GM23338 (cell line): Measurements from ENCODE around the gene DOCK3. TPM values are rescaled to one million over a fixed set of nuclear protein-coding genes. Genes with fewer than 3 reads are reported as not detected.

Experiments used
- ATAC-seq: fragments of 200-7000 bp; cut with Tn5 transposase; 3 replicates; pipeline ENCODE4 v1.9.1; 2020
- DNase-seq: peaks from one replicate; pipeline ENCODE4 v3.0.0-alpha.2; 2015; ENCODE audit warnings: low spot score
- H2AFZ ChIP-seq: fragments of 200-600 bp; sonication (generic); 2 replicates; pipeline ENCODE4 v1.8.0; 2016; ENCODE audit warnings: antibody characterized with exemption, mild to moderate bottlenecking, moderate library complexity
- H3F3A ChIP-seq: fragments of 200-600 bp; sonication (generic); replicated peaks from 2 replicates; pipeline ENCODE4 v1.8.0; 2017; ENCODE audit warnings: antibody characterized with exemption, mixed run types, low read depth
- H3K27ac ChIP-seq: fragments of 200-600 bp; sonication (generic); 2 replicates; pipeline ENCODE4 v1.6.1; 2016; ENCODE audit warnings: low read depth
- H3K27me3 ChIP-seq: fragments of 200-600 bp; sonication (generic); 2 replicates; pipeline ENCODE4 v1.8.0; 2016; ENCODE audit warnings: mild to moderate bottlenecking, mixed run types, moderate library complexity; ENCODE audit not compliant: insufficient read depth
- H3K36me3 ChIP-seq: fragments of 200-600 bp; sonication (generic); 2 replicates; pipeline ENCODE4 v1.8.0; 2016; ENCODE audit warnings: mild to moderate bottlenecking; ENCODE audit not compliant: insufficient read depth
- H3K4me1 ChIP-seq: fragments of 200-600 bp; sonication (generic); 2 replicates; pipeline ENCODE4 v1.8.0; 2016; ENCODE audit warnings: mild to moderate bottlenecking, moderate library complexity; ENCODE audit not compliant: insufficient read depth
- H3K4me2 ChIP-seq: fragments of 200-600 bp; sonication (generic); 2 replicates; pipeline ENCODE4 v1.7.1; 2017; ENCODE audit warnings: mixed run types
- H3K4me3 ChIP-seq: fragments of 200-600 bp; sonication (generic); 2 replicates; pipeline ENCODE4 v1.6.1; 2016; ENCODE audit warnings: mixed run types
- H3K79me2 ChIP-seq: fragments of 200-600 bp; sonication (generic); replicated peaks from 2 replicates; pipeline ENCODE4 v1.8.0; 2017; ENCODE audit warnings: mild to moderate bottlenecking; ENCODE audit not compliant: insufficient read depth
- H3K9me2 ChIP-seq: fragments of 200-600 bp; sonication (generic); 2 replicates; pipeline ENCODE4 v1.8.0; 2017; ENCODE audit not compliant: insufficient read depth
- H4K20me1 ChIP-seq: fragments of 200-600 bp; sonication (generic); replicated peaks from 2 replicates; pipeline ENCODE4 v1.8.0; 2017; ENCODE audit warnings: mild to moderate bottlenecking; ENCODE audit not compliant: insufficient read depth
- H3K27ac Mint-ChIP-seq: 2 replicates; pipeline ENCODE4 v1.8.0; 2020; ENCODE audit warnings: inconsistent platforms, mild to moderate bottlenecking, moderate library complexity, mixed read lengths
- H3K27me3 Mint-ChIP-seq: 3 replicates; pipeline ENCODE4 v1.8.0; 2022; ENCODE audit warnings: low read depth, mild to moderate bottlenecking, moderate library complexity, mixed read lengths, inconsistent platforms; ENCODE audit not compliant: insufficient read depth, poor library complexity
- H3K36me3 Mint-ChIP-seq: 3 replicates; pipeline ENCODE4 v1.8.0; 2021; ENCODE audit warnings: low read depth, mild to moderate bottlenecking, inconsistent platforms, moderate library complexity, mixed read lengths
- H3K4me1 Mint-ChIP-seq: 3 replicates; pipeline ENCODE4 v1.8.0; 2020; ENCODE audit warnings: mild to moderate bottlenecking, inconsistent platforms, mixed read lengths
- H3K4me3 Mint-ChIP-seq: 3 replicates; pipeline ENCODE4 v1.8.0; 2021; ENCODE audit warnings: moderate library complexity, mild to moderate bottlenecking, inconsistent platforms, mixed read lengths
- H3K9me3 Mint-ChIP-seq: 3 replicates; pipeline ENCODE4 v1.8.0; 2020; ENCODE audit warnings: moderate library complexity, mild to moderate bottlenecking, inconsistent platforms, mixed read lengths
- EZH2phosphoT487 ChIP-seq: fragments of 200-600 bp; sonication (generic); IDR thresholded peaks from one replicate; pipeline ENCODE4 v1.8.1; 2018; ENCODE audit warnings: antibody characterized with exemption; ENCODE audit not compliant: unreplicated experiment
- ZNF114 ChIP-seq: fragments of 250-450 bp; sonication (Bioruptor Pico); IDR thresholded peaks from 2 replicates; pipeline ENCODE4 v1.5.0; 2020; ENCODE audit warnings: mild to moderate bottlenecking, moderate library complexity
- ZNF331 ChIP-seq: fragments of 250-450 bp; sonication (Bioruptor Pico); IDR thresholded peaks from 2 replicates; pipeline ENCODE4 v1.5.0; 2020; ENCODE audit warnings: low read depth, mild to moderate bottlenecking, moderate library complexity
- polyA plus RNA-seq: library from polyadenylated mRNA; unstranded; fragments of >200 nt; fragmentation: Nextera tagmentation; extraction: Ambion mirVana; gene quantifications from 2 replicates; pipeline ENCODE4 v1.2.1, GENCODE V29; 2016
- total RNA-seq: library from RNA; depleted of rRNA; stranded (reverse); fragments of >200 nt; shearing (Covaris generic); gene quantifications from 2 replicates; pipeline ENCODE4 v1.2.3, GENCODE V29; 2014
- TF ChIP-seq, protein P1 (sequence below): fragments of 250-450 bp; sonication (Bioruptor Pico); IDR thresholded peaks from 2 replicates; pipeline ENCODE4 v1.5.0; 2020; ENCODE audit warnings: mild to moderate bottlenecking, moderate library complexity
- TF ChIP-seq, protein P2 (sequence below): IDR thresholded peaks from 2 replicates; pipeline ENCODE4 v1.6.1; 2016; ENCODE audit warnings: antibody characterized with exemption
- TF ChIP-seq, protein P3 (sequence below): IDR thresholded peaks from one replicate; pipeline ENCODE4 v1.6.1; 2018; ENCODE audit warnings: antibody characterized with exemption; ENCODE audit not compliant: unreplicated experiment

DOCK3 gene
- total and polyA plus RNA-seq, 2 experiments from 2014 or later: 2.4 to 5.6 TPM

DNA sequence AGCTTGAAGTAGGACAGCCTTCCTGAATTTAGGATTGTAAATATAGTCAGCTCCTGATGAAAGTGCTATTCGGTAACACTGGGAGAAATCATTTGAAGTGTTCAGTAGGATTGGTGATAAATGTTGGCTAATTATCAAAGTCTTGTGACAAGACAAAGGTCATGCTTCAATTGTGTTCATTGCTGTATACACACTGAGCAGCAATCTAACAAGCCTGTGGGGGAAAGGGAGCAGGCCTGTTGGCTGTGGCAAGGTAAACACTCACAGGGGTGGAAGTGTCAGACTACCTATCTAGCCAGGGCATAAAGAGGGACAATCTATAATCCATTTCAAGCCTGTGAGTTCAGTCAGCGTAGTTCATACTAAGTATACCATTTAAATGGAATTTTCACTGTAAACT is 599.3 kb downstream of the DOCK3 start (continued):
- TF ChIP-seq, protein P1, sequence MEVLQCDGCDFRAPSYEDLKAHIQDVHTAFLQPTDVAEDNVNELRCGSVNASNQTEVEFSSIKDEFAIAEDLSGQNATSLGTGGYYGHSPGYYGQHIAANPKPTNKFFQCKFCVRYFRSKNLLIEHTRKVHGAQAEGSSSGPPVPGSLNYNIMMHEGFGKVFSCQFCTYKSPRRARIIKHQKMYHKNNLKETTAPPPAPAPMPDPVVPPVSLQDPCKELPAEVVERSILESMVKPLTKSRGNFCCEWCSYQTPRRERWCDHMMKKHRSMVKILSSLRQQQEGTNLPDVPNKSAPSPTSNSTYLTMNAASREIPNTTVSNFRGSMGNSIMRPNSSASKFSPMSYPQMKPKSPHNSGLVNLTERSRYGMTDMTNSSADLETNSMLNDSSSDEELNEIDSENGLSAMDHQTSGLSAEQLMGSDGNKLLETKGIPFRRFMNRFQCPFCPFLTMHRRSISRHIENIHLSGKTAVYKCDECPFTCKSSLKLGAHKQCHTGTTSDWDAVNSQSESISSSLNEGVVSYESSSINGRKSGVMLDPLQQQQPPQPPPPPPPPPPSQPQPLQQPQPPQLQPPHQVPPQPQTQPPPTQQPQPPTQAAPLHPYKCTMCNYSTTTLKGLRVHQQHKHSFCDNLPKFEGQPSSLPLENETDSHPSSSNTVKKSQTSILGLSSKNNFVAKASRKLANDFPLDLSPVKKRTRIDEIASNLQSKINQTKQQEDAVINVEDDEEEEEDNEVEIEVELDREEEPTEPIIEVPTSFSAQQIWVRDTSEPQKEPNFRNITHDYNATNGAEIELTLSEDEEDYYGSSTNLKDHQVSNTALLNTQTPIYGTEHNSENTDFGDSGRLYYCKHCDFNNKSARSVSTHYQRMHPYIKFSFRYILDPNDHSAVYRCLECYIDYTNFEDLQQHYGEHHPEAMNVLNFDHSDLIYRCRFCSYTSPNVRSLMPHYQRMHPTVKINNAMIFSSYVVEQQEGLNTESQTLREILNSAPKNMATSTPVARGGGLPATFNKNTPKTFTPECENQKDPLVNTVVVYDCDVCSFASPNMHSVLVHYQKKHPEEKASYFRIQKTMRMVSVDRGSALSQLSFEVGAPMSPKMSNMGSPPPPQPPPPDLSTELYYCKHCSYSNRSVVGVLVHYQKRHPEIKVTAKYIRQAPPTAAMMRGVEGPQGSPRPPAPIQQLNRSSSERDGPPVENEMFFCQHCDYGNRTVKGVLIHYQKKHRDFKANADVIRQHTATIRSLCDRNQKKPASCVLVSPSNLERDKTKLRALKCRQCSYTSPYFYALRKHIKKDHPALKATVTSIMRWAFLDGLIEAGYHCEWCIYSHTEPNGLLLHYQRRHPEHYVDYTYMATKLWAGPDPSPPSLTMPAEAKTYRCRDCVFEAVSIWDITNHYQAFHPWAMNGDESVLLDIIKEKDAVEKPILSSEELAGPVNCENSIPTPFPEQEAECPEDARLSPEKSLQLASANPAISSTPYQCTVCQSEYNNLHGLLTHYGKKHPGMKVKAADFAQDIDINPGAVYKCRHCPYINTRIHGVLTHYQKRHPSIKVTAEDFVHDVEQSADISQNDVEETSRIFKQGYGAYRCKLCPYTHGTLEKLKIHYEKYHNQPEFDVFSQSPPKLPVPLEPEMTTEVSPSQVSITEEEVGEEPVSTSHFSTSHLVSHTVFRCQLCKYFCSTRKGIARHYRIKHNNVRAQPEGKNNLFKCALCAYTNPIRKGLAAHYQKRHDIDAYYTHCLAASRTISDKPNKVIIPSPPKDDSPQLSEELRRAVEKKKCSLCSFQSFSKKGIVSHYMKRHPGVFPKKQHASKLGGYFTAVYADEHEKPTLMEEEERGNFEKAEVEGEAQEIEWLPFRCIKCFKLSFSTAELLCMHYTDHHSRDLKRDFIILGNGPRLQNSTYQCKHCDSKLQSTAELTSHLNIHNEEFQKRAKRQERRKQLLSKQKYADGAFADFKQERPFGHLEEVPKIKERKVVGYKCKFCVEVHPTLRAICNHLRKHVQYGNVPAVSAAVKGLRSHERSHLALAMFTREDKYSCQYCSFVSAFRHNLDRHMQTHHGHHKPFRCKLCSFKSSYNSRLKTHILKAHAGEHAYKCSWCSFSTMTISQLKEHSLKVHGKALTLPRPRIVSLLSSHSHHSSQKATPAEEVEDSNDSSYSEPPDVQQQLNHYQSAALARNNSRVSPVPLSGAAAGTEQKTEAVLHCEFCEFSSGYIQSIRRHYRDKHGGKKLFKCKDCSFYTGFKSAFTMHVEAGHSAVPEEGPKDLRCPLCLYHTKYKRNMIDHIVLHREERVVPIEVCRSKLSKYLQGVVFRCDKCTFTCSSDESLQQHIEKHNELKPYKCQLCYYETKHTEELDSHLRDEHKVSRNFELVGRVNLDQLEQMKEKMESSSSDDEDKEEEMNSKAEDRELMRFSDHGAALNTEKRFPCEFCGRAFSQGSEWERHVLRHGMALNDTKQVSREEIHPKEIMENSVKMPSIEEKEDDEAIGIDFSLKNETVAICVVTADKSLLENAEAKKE (CRISPR knock-in tag): no peak
- TF ChIP-seq ZNF331 (CRISPR knock-in tag): no peak
- TF ChIP-seq, protein P2, sequence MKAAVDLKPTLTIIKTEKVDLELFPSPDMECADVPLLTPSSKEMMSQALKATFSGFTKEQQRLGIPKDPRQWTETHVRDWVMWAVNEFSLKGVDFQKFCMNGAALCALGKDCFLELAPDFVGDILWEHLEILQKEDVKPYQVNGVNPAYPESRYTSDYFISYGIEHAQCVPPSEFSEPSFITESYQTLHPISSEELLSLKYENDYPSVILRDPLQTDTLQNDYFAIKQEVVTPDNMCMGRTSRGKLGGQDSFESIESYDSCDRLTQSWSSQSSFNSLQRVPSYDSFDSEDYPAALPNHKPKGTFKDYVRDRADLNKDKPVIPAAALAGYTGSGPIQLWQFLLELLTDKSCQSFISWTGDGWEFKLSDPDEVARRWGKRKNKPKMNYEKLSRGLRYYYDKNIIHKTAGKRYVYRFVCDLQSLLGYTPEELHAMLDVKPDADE: no peak

DNA sequence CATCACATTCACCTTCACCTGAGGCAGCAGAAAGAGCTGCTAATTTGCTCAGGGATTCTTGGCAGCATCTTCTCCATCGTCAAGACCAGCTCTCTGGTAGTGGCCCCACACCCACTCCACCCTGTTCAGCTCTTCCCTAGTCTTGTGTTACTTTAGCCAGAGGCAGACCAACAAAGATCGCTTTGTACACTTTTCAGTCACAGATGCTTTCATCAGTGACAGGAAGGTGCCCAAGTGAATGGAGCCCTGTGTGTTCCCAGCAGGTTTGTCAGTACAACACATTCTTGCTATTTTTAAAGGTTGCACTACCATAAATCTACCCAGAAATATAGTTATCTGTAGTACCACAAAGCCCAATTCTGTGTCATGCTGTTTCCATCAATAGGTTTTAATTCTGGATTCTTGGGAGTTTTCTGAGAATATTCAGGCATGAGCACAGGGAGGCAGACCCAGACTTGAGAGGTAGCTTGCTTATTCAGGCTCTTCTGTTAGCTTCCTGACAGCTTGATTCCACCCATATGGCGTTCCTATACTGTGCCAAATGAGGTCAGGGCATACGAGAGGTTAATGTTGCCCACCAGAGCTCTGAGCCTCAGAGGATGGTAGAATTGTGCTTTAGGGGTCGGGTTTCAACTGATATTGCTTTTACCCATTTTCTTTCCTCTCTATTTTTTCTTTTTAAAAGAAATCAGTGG is 600.5 kb downstream of the DOCK3 start:
- Histone ChIP-seq H3F3A (no peaks in the 10 kb centered on the region), H3K36me3 (no peaks in the 10 kb centered on the region), H3K27ac (no peak overlapping the region), H3K79me2 (no peaks in the 10 kb centered on the region), H4K20me1 (no peaks in the 10 kb centered on the region), H3K27me3 (no peaks in the 10 kb centered on the region), H3K4me3 (no peak overlapping the region), H3K4me1 (no peaks in the 10 kb centered on the region), H2AFZ (no peak overlapping the region), H3K4me2 (no peak overlapping the region), H3K9me2 (no peaks in the 10 kb centered on the region)
- H3K4me1 Mint-ChIP-seq: no peaks in the 10 kb centered on the region
- no peak overlapping the region for H3K27ac Mint-ChIP-seq
- H3K9me3 Mint-ChIP-seq: no peaks in the 10 kb centered on the region
- no peaks in the 10 kb centered on the region for H3K27me3 Mint-ChIP-seq
- no peak for ATAC-seq
- no peaks in the 10 kb centered on the region; the same call in 2 of the 3 replicates for H3K36me3 Mint-ChIP-seq
- no peak overlapping the region for H3K4me3 Mint-ChIP-seq
- TF ChIP-seq, protein P3, sequence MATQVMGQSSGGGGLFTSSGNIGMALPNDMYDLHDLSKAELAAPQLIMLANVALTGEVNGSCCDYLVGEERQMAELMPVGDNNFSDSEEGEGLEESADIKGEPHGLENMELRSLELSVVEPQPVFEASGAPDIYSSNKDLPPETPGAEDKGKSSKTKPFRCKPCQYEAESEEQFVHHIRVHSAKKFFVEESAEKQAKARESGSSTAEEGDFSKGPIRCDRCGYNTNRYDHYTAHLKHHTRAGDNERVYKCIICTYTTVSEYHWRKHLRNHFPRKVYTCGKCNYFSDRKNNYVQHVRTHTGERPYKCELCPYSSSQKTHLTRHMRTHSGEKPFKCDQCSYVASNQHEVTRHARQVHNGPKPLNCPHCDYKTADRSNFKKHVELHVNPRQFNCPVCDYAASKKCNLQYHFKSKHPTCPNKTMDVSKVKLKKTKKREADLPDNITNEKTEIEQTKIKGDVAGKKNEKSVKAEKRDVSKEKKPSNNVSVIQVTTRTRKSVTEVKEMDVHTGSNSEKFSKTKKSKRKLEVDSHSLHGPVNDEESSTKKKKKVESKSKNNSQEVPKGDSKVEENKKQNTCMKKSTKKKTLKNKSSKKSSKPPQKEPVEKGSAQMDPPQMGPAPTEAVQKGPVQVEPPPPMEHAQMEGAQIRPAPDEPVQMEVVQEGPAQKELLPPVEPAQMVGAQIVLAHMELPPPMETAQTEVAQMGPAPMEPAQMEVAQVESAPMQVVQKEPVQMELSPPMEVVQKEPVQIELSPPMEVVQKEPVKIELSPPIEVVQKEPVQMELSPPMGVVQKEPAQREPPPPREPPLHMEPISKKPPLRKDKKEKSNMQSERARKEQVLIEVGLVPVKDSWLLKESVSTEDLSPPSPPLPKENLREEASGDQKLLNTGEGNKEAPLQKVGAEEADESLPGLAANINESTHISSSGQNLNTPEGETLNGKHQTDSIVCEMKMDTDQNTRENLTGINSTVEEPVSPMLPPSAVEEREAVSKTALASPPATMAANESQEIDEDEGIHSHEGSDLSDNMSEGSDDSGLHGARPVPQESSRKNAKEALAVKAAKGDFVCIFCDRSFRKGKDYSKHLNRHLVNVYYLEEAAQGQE: no peak
- TF ChIP-seq EZH2phosphoT487: no peak
- TF ChIP-seq, protein P2: no peak
- no peak for TF ChIP-seq ZNF114 (CRISPR knock-in tag)
- no peak for DNase-seq
